Prostate gland (tissue), 2 donors: ENCODE measurements around the gene PTPRH.

Experiments used
- CTCF ChIP-seq, 4 experiments: fragments of 200-600 bp in 2 of 4; fragments of 450-650 bp in 2 of 4; sonication (generic) in 2 of 4; IDR thresholded peaks; 1 replicate in 3 of 4; 2 replicates in 1 of 4; pipeline ENCODE4 v1.5.1; 2016 to 2019; ENCODE audit warnings: antibody characterized with exemption in 4 of 4, mild to moderate bottlenecking in 2 of 4, moderate library complexity in 2 of 4
- POLR2AphosphoS5 ChIP-seq: sonication (generic); formaldehyde crosslinking; IDR thresholded peaks from one replicate; pipeline ENCODE4 v1.6.1; 2017; ENCODE audit warnings: antibody characterized with exemption

- TF ChIP-seq POLR2AphosphoS5: no peak
- no peak for TF ChIP-seq CTCF (IDR thresholded peaks at IDR 0.05)
These were observed 19.2 kb upstream of the PTPRH start, which contains the start of gene TMEM86B for GRCh38 chr19:55228403-55229031.
